Epithelial cell of proximal tubule (primary cell): ENCODE data around the gene C1orf35. TPM values are rescaled to one million over a fixed set of nuclear protein-coding genes. Genes with fewer than 3 reads are reported as not detected.

Experiments
- DNase-seq: peaks from one replicate; pipeline ENCODE4 v3.0.0-alpha.2; 2011; ENCODE audit warnings: low read depth
- H3K4me3 ChIP-seq: 2 replicates; pipeline ENCODE4 v1.5.1; 2011; ENCODE audit warnings: low read depth, mild to moderate bottlenecking, low read length
- total RNA-seq: library from RNA; depleted of rRNA; stranded (reverse); fragments of >200 nt; gene quantifications from 2 replicates; pipeline ENCODE4 v1.2.3, GENCODE V29; 2015
- TF ChIP-seq, protein P1 (sequence below): conservative IDR thresholded peaks from 2 replicates; pipeline ENCODE4 v1.5.1; 2012; ENCODE audit warnings: low read depth, mild to moderate bottlenecking, low read length

The C1orf35 gene
- total RNA-seq, 1 donor from 2014 or later = 23.8 TPM

DNA sequence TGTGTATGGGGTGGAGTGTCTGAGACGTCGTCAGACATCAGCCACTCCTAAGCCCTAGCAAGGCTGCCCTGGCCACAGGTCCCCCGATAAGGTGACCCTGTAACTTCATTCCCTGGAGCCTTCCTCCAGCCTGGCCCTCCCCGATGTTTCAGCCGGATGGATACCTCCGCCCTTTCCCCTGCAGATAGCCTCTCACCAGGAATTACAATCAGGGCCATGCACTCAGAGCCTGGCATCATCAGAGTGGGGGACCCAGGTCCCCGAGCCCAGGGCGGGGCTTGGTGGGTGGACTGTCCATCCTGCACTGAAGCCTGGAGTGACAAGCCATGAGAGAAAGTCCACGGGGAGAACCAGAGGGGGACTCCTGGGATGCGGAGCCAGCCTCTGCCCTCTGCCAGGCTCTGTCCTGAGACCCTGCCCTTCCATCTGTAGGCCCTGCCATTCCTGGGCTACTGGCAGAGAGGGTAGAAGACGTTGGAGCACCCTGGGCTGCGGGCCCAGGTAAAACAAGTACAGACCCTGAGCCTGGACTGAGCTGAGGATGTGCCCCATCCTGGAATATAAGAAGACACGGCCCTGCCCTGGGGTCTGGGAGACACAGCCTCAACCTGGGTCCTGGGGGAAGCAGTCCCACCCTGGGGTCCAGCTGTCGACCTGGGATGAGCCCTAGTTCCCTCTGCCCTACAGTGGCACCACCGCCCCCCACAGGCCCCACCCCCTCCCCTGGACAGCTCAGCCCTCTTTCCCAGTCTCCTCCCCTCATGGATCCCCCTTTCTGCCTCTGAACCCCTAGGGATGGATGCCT, 37.4 kb downstream of the C1orf35 start:
- DNase-seq = no peak
- H3K4me3 ChIP-seq = no peak overlapping the region
- TF ChIP-seq, protein P1, sequence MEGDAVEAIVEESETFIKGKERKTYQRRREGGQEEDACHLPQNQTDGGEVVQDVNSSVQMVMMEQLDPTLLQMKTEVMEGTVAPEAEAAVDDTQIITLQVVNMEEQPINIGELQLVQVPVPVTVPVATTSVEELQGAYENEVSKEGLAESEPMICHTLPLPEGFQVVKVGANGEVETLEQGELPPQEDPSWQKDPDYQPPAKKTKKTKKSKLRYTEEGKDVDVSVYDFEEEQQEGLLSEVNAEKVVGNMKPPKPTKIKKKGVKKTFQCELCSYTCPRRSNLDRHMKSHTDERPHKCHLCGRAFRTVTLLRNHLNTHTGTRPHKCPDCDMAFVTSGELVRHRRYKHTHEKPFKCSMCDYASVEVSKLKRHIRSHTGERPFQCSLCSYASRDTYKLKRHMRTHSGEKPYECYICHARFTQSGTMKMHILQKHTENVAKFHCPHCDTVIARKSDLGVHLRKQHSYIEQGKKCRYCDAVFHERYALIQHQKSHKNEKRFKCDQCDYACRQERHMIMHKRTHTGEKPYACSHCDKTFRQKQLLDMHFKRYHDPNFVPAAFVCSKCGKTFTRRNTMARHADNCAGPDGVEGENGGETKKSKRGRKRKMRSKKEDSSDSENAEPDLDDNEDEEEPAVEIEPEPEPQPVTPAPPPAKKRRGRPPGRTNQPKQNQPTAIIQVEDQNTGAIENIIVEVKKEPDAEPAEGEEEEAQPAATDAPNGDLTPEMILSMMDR = no peak

DNA sequence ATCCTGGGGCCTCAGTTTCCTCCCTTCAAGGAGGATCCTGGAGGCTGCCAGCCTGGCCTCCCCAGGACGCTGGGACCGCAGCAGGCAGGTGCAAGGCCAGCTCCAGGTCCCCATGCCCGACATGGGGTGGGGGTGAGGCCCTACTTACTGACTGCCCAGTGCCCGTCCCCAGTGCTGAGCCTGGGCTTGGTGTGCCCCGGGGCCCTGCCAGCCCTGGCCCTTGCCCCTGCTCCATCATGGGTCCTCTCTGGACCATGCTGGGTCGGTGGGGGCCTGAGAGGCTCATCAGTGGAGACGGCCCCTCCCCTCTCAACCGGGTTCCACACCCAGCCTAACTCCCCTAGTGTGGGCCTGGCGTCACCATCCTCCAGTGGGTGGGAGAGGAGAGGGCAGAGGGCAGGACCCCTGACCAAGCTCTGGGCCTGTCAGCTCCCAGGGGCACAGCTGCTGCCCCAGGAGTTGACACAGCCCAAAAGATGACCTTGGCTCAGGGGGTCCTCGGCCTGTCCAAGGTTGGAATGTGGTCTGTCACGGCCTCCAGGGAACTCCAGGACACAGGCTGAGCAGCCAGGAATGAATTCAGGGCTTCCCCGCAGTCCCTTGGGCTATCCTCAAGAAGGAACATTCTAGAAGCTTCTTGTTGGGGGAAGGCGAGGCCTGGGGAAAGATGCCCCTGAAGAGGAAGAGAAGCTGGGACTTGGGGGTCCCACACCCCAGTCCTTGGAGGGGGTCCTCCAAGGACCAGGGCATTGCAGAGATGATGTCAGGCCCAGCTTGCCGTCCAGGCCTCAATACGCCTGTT, 38.2 kb downstream of the C1orf35 start:
- no peak overlapping the region for H3K4me3 ChIP-seq
- TF ChIP-seq, protein P1 = no peak
- DNase-seq = no peak

DNA sequence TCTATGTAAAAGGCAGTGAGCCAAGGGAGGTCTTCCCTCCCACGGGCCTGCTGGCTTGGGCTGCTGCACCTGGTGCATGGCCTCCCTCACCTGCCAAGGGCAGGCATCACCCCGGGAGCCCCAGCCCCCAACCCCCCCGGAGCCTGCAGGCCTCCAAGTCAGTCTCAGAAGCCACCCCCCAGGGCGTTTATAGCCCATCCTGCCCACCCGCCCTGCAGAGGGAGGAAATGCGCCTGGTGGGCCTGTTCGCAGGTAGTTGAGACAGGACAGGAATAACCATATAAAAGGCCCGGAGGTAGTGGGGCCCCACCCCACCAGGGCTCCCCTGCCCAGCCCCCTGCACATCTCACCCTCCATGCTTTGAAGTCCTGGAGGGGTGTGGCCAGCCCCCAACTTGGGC, 38.8 kb downstream of the C1orf35 start:
- DNase-seq = no peak
- TF ChIP-seq, protein P1 = no peak

DNA sequence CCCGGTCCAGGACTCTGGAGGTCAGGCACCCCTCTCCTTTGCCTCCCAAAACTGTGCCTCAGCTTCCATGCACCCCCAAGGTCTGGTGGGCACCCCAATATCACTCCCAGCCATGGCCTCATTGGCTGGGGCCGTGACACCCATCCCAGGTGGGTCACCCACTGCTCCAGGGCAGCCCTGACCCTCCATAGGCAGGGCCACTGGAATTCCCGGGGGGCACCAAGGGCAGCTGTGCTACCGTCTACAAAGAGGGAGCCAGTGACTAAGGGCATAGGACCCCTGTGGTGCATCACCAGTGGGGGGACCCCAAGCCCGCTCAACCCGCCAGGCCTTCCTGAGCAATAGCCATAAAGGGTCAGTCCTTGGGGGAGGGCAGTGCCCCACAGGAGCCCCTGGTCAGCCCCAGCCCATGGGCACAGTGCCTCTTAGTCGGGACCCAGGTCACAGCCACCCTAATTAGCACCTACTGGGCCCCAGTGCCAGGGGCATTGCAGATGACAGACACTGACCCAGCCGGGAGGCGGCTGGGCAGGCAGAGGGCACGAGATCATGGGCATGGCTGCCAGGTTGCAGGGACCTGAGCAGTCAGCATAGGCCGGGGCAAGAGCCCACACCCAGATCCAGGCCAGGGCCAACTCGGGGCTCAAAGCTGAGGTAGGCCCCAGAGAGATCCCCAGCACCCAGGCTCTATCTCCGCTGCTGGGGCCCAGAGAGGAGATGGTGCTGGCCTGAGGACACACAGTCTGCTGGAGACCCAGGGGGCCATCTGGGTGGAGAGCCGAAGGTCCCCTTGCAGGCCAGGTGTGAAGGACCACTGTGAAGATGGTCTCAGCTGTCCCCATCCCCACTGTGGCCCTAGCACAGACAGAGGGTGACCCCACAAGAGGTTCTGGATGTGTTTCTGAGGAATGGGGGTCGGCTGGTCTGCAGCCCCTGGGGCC, 39.6 kb downstream of the C1orf35 start:
- DNase-seq = no peak
- H3K4me3 ChIP-seq = no peak overlapping the region
- TF ChIP-seq, protein P1 = no peak

More for the DNA sequence above, 38.8 kb downstream of the C1orf35 start:
- H3K4me3 ChIP-seq = no peak overlapping the region

DNA sequence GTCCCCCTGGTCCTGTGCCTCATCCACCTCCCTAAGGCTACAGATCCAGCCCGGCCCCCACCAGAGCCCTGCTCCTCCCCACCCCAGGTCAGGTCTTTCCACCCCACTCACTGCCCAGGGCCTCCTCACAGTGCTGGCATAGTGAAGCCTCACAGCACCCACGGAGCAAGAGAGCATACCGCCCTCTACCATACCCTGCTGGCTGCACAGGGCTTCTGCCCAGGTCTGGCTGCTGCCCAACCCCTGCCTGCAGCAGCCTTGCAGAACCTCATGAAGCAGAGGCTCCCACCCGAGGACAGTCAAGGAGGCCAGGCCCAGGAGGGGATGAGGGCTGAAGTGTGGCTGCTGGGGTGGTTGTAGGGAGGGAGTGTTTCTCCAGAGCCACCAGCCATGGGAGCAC, 40.3 kb downstream of the C1orf35 start:
- no peak for DNase-seq
- TF ChIP-seq, protein P1 = no peak
- no peak overlapping the region for H3K4me3 ChIP-seq

DNA sequence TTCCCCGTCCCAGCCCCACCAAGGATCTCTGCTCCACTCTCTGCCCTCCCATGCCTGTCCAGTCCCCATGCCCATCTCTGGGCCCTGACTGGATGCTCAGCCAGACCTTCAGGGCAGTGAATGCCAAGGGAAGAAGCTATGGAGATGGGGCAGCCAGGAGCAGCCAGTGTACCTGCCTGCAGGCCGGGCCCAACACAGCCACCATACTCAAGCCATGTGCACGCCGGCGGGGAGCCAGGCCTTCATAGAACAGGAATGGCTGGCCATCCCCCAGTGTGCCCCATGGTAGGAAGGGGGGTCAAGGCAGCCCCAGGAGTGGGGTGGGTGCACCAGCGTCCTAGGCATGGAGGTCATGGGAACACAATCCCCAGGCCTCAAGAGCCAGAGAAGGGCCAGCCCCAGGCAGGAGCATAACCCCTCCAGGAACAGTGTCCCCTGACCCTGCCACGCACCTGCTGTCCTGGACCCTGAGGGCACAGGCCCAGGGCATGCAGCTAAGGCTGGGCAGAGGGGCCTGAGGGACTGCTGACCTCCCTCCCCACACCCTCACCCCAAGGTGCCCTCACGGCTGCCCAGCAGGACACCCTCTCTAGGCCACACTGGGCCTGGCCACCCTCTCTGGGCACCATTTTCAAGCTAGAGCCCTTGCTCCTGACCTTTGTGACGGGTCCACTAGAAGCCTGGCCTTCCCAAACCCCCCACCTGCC, 40.9 kb downstream of the C1orf35 start:
- DNase-seq = no peak
- no peak overlapping the region for H3K4me3 ChIP-seq
- TF ChIP-seq, protein P1 = no peak
